SK-N-SH (cell line): ENCODE measurements around the gene ARAP2. TPM values are rescaled to one million over a fixed set of nuclear protein-coding genes. Genes with fewer than 3 reads are reported as not detected.

Experiments used
- CTCF ChIA-PET: fragments of 300-600, 350-600 bp; formaldehyde crosslinking; extraction: SDS; loops from one replicate; lab custom pipeline; 2021; lab: Yijun Ruan, JAX
- POLR2A ChIA-PET: fragments of 350-600 bp; sonication (Branson Sonifier 250); formaldehyde crosslinking; extraction: SDS; loops from one replicate; lab custom pipeline; 2020; ENCODE audit warnings: antibody characterized with exemption, inconsistent platforms; lab: Yijun Ruan, JAX
- DNase-seq: peaks from one replicate; pipeline ENCODE4 v3.0.0; 2012
- H2AFZ ChIP-seq: fragments of 200-600 bp; sonication (generic); 2 replicates; pipeline ENCODE4 v1.8.1; 2016; ENCODE audit warnings: antibody characterized with exemption, mild to moderate bottlenecking, low read depth
- H3F3A ChIP-seq: fragments of 200-600 bp; sonication (generic); replicated peaks from 2 replicates; pipeline ENCODE3; 2016; ENCODE audit warnings: antibody characterized with exemption, mild to moderate bottlenecking; ENCODE audit not compliant: insufficient read depth
- H3K27ac ChIP-seq, 2 experiments: fragments of 200-500 bp in 1 of 2; fragments of 200-600 bp in 1 of 2; sonication (Bioruptor generic) in 1 of 2; sonication (generic), shearing (Covaris generic) in 1 of 2; 2 replicates each; pipeline versions ENCODE4 v1.5.1 to v1.6.1; 2014 to 2016; ENCODE audit warnings: low read depth in 2 of 2, inconsistent platforms in 1 of 2, low read length in 1 of 2, mild to moderate bottlenecking in 1 of 2, mixed read lengths in 1 of 2
- H3K27me3 ChIP-seq: fragments of 200-600 bp; sonication (generic), shearing (Covaris generic); 2 replicates; pipeline ENCODE4 v1.6.1; 2016; ENCODE audit warnings: mixed run types; ENCODE audit not compliant: insufficient read depth
- H3K36me3 ChIP-seq, 2 experiments: fragments of 200-500 bp in 1 of 2; fragments of 200-600 bp in 1 of 2; sonication (Bioruptor generic) in 1 of 2; sonication (generic) in 1 of 2; replicated peaks in 1 of 2; 2 replicates each; pipeline versions ENCODE3 to v1.5.1; 2014 to 2016; ENCODE audit warnings: low read length in 1 of 2, mild to moderate bottlenecking in 1 of 2; ENCODE audit not compliant: insufficient read depth in 2 of 2, control insufficient read depth in 1 of 2
- H3K4me1 ChIP-seq, 2 experiments: fragments of 200-500 bp in 1 of 2; fragments of 200-600 bp in 1 of 2; sonication (Bioruptor generic) in 1 of 2; sonication (generic), shearing (Covaris generic) in 1 of 2; 2 replicates each; pipeline versions ENCODE4 v1.5.1 to v1.6.1; 2014 to 2016; ENCODE audit warnings: low read depth in 1 of 2, low read length in 1 of 2, mixed run types in 1 of 2; ENCODE audit not compliant: insufficient read depth in 2 of 2, control insufficient read depth in 1 of 2
- H3K4me2 ChIP-seq: fragments of 200-600 bp; sonication (generic), shearing (Covaris generic); 2 replicates; pipeline ENCODE4 v1.6.1; 2017; ENCODE audit warnings: mixed run types
- H3K4me3 ChIP-seq, 2 experiments: fragments of 200-500 bp in 1 of 2; fragments of 200-600 bp in 1 of 2; sonication (Bioruptor generic) in 1 of 2; sonication (generic), shearing (Covaris generic) in 1 of 2; 2 replicates each; pipeline versions ENCODE4 v1.5.1 to v1.8.1; 2014 to 2016; ENCODE audit warnings: low read depth in 2 of 2, inconsistent platforms in 1 of 2, low read length in 1 of 2, mild to moderate bottlenecking in 1 of 2, mixed read lengths in 1 of 2, moderate library complexity in 1 of 2
- H3K79me2 ChIP-seq: fragments of 200-600 bp; sonication (generic); 2 replicates; pipeline ENCODE4 v1.8.1; 2017; ENCODE audit warnings: mild to moderate bottlenecking; ENCODE audit not compliant: insufficient read depth
- H3K9ac ChIP-seq: fragments of 200-600 bp; sonication (generic); 2 replicates; pipeline ENCODE4 v1.6.1; 2017; ENCODE audit warnings: mixed run types
- H3K9me2 ChIP-seq: fragments of 200-600 bp; sonication (generic); 2 replicates; pipeline ENCODE4 v1.6.1; 2017; ENCODE audit warnings: mixed run types
- H3K9me3 ChIP-seq: fragments of 200-600 bp; sonication (generic); 2 replicates; pipeline ENCODE4 v1.6.1; 2017; ENCODE audit warnings: mixed run types, mild to moderate bottlenecking, moderate library complexity
- H4K20me1 ChIP-seq: fragments of 200-600 bp; sonication (generic); 2 replicates; pipeline ENCODE4 v1.6.1; 2017; ENCODE audit warnings: mild to moderate bottlenecking, mixed run types; ENCODE audit not compliant: insufficient read depth
- ELF1 ChIP-seq: IDR thresholded peaks from 2 replicates; pipeline ENCODE4 v1.4.0; 2012
- EP300 ChIP-seq, 2 experiments: IDR thresholded peaks; 2 replicates each; pipeline versions ENCODE4 v1.4.0 to v1.6.1; 2012; ENCODE audit warnings: borderline replicate concordance in 1 of 2, low read depth in 1 of 2, low read length in 1 of 2
- FOXJ3 ChIP-seq: sonication (generic); formaldehyde crosslinking; IDR thresholded peaks from 2 replicates; pipeline ENCODE4 v1.5.1; 2020; ENCODE audit warnings: mild to moderate bottlenecking, missing genetic modification reagents
- GABPA ChIP-seq: IDR thresholded peaks from 2 replicates; pipeline ENCODE4 v1.4.0; 2012; ENCODE audit warnings: low read depth, mild to moderate bottlenecking
- MXI1 ChIP-seq: IDR thresholded peaks from 2 replicates; pipeline ENCODE4 v1.6.1; 2012; ENCODE audit warnings: mild to moderate bottlenecking, low read depth, low read length, improper control_type of control experiment
- RAD21 ChIP-seq: IDR thresholded peaks from 2 replicates; pipeline ENCODE4 v1.6.1; 2012; ENCODE audit warnings: mild to moderate bottlenecking, low read length
- RXRA ChIP-seq: IDR thresholded peaks from 2 replicates; pipeline ENCODE4 v1.4.0; 2012; ENCODE audit warnings: low read depth, mild to moderate bottlenecking, borderline replicate concordance
- SMC3 ChIP-seq: IDR thresholded peaks from 2 replicates; pipeline ENCODE4 v1.6.1; 2012; ENCODE audit warnings: low read depth, low read length, improper control_type of control experiment
- TCF12 ChIP-seq: IDR thresholded peaks from 2 replicates; pipeline ENCODE4 v1.4.0; 2012
- YY1 ChIP-seq: IDR thresholded peaks from 2 replicates; pipeline ENCODE4 v1.4.0; 2012; ENCODE audit warnings: low read depth, mild to moderate bottlenecking
- WGBS: methylation state at CpG from one replicate; pipeline ENCODE4 v1.1.6; 2017; ENCODE audit warnings: low lambda C conversion rate; 5-methylcytosine and 5-hydroxymethylcytosine counted together
- polyA plus RNA-seq, 3 experiments: library from polyadenylated mRNA; depleted of rRNA; stranded (reverse); fragments of >200 nt; gene quantifications; 2 replicates each; pipeline ENCODE4 v1.2.3, GENCODE V29; 2012
- TF ChIP-seq, protein P1 (sequence below): fragments of 150-350 bp; IDR thresholded peaks from 2 replicates; pipeline ENCODE4 v1.6.1; 2016; ENCODE audit warnings: mild to moderate bottlenecking, low read depth, low read length
- TF ChIP-seq, protein P2 (sequence below): fragments of 200-600 bp; sonication (generic); IDR thresholded peaks from 2 replicates; pipeline ENCODE4 v1.6.1; 2017; ENCODE audit warnings: antibody characterized with exemption, mild to moderate bottlenecking, moderate library complexity
- TF ChIP-seq, protein P3 (sequence below): IDR thresholded peaks from 2 replicates; pipeline ENCODE4 v1.4.0; 2012; ENCODE audit warnings: low read depth

ARAP2 gene
- polyA plus RNA-seq, 1 of the 3 experiments (the other 2 are of a cell fraction): not detected

DNA sequence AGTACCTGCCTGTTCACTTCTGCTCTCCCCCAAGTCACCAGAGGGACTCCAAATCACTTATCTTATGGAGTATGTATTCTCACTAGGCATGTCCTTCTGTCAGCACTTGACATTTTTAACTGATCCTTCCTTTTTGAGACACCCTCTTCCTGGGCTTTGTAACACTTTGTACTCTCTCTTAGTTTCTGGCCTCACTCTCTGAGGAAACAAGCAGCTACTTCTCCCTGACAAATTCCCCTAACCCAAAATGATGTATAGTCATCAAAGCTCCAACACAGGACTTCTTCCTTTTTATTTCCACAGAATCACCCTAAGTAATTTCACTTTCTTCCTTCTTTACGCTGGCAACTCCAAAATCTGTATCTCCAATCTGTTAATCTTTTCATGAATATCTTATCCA is 101.8 kb downstream of the ARAP2 start:
- DNase-seq: no peak
- 0% methylated on average over 1 of the region's 1 CpG for WGBS
- POLR2A ChIA-PET: no interaction called here

DNA sequence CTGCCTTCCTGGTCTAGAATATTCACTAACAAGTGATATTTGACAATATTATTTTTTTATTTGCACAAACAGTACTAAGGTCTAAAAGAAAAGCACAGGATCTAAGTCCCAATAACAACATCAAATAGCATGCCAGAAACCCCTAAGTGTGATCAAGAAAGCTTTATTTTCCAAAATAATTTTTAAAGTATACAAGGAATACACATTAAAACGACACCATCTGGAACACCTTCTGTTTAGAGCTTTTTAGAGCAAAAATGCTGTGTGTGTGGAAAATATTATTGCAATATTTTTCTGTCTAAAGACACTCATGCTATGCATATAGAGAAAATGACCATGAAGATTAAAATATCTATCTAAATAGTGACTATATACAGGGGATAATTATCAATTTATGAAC is 103.1 kb downstream of the ARAP2 start:
- Histone ChIP-seq H3K9me2 (peaks cover 3% of the 10 kb centered on the region; the same call in 1 of the 2 replicates), H3K9ac (no peak overlapping the region), H3K27ac (no peak overlapping the region), H3K9me3 (no peaks in the 10 kb centered on the region), H3K36me3 (no peaks in the 10 kb centered on the region), H3K4me3 (no peak overlapping the region), H2AFZ (no peak overlapping the region), H3K79me2 (no peaks in the 10 kb centered on the region), H3F3A (no peaks in the 10 kb centered on the region), H3K4me2 (no peak overlapping the region), H3K27me3 (no peaks in the 10 kb centered on the region), H4K20me1 (no peaks in the 10 kb centered on the region), H3K4me1 (no peaks in the 10 kb centered on the region)
- ChIA-PET CTCF (no interaction called here), POLR2A (no interaction called here)
- no peak for DNase-seq
- WGBS: 0% methylated on average over 1 of the region's 1 CpG
- TF ChIP-seq RAD21: no peak
- TF ChIP-seq, protein P1, sequence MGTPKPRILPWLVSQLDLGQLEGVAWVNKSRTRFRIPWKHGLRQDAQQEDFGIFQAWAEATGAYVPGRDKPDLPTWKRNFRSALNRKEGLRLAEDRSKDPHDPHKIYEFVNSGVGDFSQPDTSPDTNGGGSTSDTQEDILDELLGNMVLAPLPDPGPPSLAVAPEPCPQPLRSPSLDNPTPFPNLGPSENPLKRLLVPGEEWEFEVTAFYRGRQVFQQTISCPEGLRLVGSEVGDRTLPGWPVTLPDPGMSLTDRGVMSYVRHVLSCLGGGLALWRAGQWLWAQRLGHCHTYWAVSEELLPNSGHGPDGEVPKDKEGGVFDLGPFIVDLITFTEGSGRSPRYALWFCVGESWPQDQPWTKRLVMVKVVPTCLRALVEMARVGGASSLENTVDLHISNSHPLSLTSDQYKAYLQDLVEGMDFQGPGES: no peak

More for the DNA sequence above, 101.8 kb downstream of the ARAP2 start:
- Histone ChIP-seq H3K4me2 (no peak overlapping the region), H3K27me3 (no peaks in the 10 kb centered on the region), H3K9ac (no peak overlapping the region), H3K4me1 (no peaks in the 10 kb centered on the region), H3K36me3 (no peaks in the 10 kb centered on the region), H3K79me2 (no peaks in the 10 kb centered on the region), H3K27ac (no peak overlapping the region), H3K9me2 (no peaks in the 10 kb centered on the region), H4K20me1 (no peaks in the 10 kb centered on the region), H3F3A (no peaks in the 10 kb centered on the region), H3K4me3 (no peak overlapping the region), H3K9me3 (no peaks in the 10 kb centered on the region), H2AFZ (no peak overlapping the region)
- TF ChIP-seq EP300 (IDR thresholded peaks at IDR 0.05; ENCODE audit: borderline replicate concordance in 1 of 2, low read depth in 1 of 2, low read length in 1 of 2): no peak
- TF ChIP-seq SMC3: no peak
- TF ChIP-seq, protein P2, sequence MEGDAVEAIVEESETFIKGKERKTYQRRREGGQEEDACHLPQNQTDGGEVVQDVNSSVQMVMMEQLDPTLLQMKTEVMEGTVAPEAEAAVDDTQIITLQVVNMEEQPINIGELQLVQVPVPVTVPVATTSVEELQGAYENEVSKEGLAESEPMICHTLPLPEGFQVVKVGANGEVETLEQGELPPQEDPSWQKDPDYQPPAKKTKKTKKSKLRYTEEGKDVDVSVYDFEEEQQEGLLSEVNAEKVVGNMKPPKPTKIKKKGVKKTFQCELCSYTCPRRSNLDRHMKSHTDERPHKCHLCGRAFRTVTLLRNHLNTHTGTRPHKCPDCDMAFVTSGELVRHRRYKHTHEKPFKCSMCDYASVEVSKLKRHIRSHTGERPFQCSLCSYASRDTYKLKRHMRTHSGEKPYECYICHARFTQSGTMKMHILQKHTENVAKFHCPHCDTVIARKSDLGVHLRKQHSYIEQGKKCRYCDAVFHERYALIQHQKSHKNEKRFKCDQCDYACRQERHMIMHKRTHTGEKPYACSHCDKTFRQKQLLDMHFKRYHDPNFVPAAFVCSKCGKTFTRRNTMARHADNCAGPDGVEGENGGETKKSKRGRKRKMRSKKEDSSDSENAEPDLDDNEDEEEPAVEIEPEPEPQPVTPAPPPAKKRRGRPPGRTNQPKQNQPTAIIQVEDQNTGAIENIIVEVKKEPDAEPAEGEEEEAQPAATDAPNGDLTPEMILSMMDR: no peak
- TF ChIP-seq GABPA: no peak
- TF ChIP-seq RAD21: no peak
- no peak for TF ChIP-seq TCF12
- no peak for TF ChIP-seq YY1
- no peak for TF ChIP-seq MXI1
- TF ChIP-seq, protein P3, sequence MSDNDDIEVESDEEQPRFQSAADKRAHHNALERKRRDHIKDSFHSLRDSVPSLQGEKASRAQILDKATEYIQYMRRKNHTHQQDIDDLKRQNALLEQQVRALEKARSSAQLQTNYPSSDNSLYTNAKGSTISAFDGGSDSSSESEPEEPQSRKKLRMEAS: no peak
- no peak for TF ChIP-seq FOXJ3 (CRISPR knock-in tag)
- no peak for TF ChIP-seq ELF1
- TF ChIP-seq RXRA: no peak
- CTCF ChIA-PET: no interaction called here
